ENCODE data around the gene TMUB2. TPM values are rescaled to one million over a fixed set of nuclear protein-coding genes. Genes with fewer than 3 reads are reported as not detected.

TMUB2 gene
- total and polyA plus RNA-seq, 9 of the 15 experiments (the other 6 are each of a cell fraction or from before 2014, with no cell fraction given), result 4.1 to 29.8 (median 16.3) TPM

GRCh38 chr17:44199553-44200477 is 13.0 kb downstream of the TMUB2 start, which contains the start of gene ATXN7L3 (continued):
- TF ChIP-seq ZNF707 (CRISPR knock-in tag; conservative IDR thresholded peaks at IDR 0.05) (no peak), RAD51 (IDR thresholded peaks at IDR 0.05; ENCODE audit: borderline replicate concordance, low read depth) (no peak), MXI1 (IDR thresholded peaks at IDR 0.05; ENCODE audit: low read depth, low read length) (no peak; the same call in 1 of the 2 replicates), CHD4 (IDR thresholded peaks at IDR 0.05; ENCODE audit: insufficient read depth, insufficient replicate concordance, low read depth, low read length, poor library complexity, severe bottlenecking) (no peak), MBD2 (IDR thresholded peaks at IDR 0.05; ENCODE audit: borderline replicate concordance, low read depth) (peak; percentile 90), RNF219 (CRISPR knock-in tag; IDR thresholded peaks at IDR 0.05) (no peak), ZNF224 (CRISPR knock-in tag; IDR thresholded peaks at IDR 0.05) (no peak), NFE2L1 (tag; IDR thresholded peaks at IDR 0.05; ENCODE audit: borderline replicate concordance, low read depth) (no peak), PKNOX1 (IDR thresholded peaks at IDR 0.05) (no peak; the same call in 1 of the 2 replicates), BRD4 (IDR thresholded peaks at IDR 0.05) (no peak), ZBTB7A (IDR thresholded peaks at IDR 0.05; ENCODE audit: borderline replicate concordance, control insufficient read depth, low read depth, low read length) (peak; percentile 79; the same call in 1 of the 2 replicates), REST (IDR thresholded peaks at IDR 0.05; ENCODE audit: borderline replicate concordance) (no peak), REST (CRISPR knock-in tag; IDR thresholded peaks at IDR 0.05; ENCODE audit: low read depth) (no peak), ETV1 (tag; conservative IDR thresholded peaks at IDR 0.05; ENCODE audit: low read depth) (0 out of 2 replicates have a peak, but pooled peaks have one; percentile 10), LARP7 (IDR thresholded peaks at IDR 0.05) (no peak)

Measured in K562 (cell line).